ENCODE measurements around the gene CAMK1. TPM values are rescaled to one million over a fixed set of nuclear protein-coding genes. Genes with fewer than 3 reads are reported as not detected.

The CAMK1 gene
- total and polyA plus RNA-seq, 2 experiments from 2014 or later = 20.4 to 23.7 TPM

DNA sequence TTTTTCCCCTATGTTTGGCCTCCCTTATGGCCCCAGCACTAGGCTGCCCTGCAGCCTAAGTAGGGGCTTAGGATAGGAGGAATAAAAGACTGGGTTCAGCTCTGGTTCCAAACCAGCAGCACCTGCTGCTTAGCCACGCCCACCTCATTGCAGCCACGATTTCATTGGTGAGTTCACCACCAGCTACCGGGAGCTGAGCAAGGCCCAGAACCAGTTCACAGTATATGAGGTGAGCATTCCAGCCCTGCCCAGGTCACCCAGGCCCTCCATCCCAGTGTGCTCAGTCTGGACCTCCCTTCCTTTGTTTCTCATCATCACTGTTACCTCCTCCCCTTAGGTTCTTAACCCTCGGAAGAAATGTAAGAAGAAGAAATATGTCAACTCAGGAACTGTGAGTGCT, 54.6 kb downstream of the CAMK1 start:
- Histone ChIP-seq H3K36me3 (no peaks in the 10 kb centered on the region), H3K4me1 (ENCODE audit: low read depth) (no peaks in the 10 kb centered on the region), H3K27ac (no peak overlapping the region), H3K9me3 (ENCODE audit: low read depth) (no peaks in the 10 kb centered on the region), H3K4me3 (no peak overlapping the region), H3K27me3 (no peaks in the 10 kb centered on the region)
- DNase-seq (ENCODE audit: low read depth in 1 of 2, low spot score in 1 of 2) = no peak
- TF ChIP-seq, protein P1, sequence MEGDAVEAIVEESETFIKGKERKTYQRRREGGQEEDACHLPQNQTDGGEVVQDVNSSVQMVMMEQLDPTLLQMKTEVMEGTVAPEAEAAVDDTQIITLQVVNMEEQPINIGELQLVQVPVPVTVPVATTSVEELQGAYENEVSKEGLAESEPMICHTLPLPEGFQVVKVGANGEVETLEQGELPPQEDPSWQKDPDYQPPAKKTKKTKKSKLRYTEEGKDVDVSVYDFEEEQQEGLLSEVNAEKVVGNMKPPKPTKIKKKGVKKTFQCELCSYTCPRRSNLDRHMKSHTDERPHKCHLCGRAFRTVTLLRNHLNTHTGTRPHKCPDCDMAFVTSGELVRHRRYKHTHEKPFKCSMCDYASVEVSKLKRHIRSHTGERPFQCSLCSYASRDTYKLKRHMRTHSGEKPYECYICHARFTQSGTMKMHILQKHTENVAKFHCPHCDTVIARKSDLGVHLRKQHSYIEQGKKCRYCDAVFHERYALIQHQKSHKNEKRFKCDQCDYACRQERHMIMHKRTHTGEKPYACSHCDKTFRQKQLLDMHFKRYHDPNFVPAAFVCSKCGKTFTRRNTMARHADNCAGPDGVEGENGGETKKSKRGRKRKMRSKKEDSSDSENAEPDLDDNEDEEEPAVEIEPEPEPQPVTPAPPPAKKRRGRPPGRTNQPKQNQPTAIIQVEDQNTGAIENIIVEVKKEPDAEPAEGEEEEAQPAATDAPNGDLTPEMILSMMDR (IDR thresholded peaks at IDR 0.05; ENCODE audit: low read depth, low read length) = no peak

DNA sequence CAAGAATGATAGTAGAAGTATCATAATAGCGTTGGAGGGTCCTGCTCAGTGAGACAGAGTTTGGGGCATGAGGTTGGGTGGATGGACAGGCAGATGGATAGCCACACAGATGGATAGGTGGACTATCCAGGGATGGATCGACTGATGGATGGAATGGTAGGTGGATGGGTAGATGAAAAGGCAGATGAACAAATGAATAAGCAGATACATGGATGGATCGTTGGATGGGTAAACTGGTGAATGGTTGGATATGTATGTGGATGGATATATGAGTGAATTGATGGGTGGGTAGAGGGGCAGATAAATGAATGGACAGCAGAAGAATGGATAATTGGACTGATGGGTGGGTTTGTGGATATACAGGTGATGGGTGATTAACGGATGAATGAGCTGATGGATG, 56.6 kb downstream of the CAMK1 start:
- TF ChIP-seq, protein P1 (IDR thresholded peaks at IDR 0.05; ENCODE audit: low read depth, low read length) = no peak
- H3K27me3 ChIP-seq = no peaks in the 10 kb centered on the region
- H3K4me3 ChIP-seq = no peak overlapping the region
- no peak for DNase-seq (ENCODE audit: low read depth in 1 of 2, low spot score in 1 of 2)
- H3K36me3 ChIP-seq = no peaks in the 10 kb centered on the region
- H3K27ac ChIP-seq = no peak overlapping the region
- no peaks in the 10 kb centered on the region for H3K4me1 ChIP-seq (ENCODE audit: low read depth)
- no peaks in the 10 kb centered on the region for H3K9me3 ChIP-seq (ENCODE audit: low read depth)

DNA sequence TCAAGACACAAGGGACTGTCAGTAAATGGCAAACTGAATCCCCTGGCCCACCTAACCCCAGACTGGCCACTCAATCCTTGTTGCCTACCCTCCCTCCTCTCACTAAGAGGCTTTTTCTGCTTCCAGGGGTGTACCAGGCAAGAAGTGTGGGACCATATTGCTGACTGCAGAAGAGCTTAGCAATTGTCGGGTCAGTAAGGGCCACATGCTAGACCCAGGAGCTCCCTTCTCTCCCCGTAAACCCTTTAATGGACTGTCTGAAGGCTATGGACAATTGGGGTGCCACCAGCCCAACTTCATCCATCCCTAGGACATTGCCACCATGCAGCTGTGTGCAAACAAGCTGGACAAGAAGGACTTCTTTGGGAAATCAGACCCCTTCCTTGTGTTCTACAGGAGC, 57.3 kb downstream of the CAMK1 start:
- H3K27ac ChIP-seq = no peak overlapping the region
- no peaks in the 10 kb centered on the region for H3K27me3 ChIP-seq
- no peak for DNase-seq (ENCODE audit: low read depth in 1 of 2, low spot score in 1 of 2)
- H3K4me3 ChIP-seq = no peak overlapping the region
- no peaks in the 10 kb centered on the region for H3K36me3 ChIP-seq
- H3K9me3 ChIP-seq (ENCODE audit: low read depth) = no peaks in the 10 kb centered on the region
- TF ChIP-seq, protein P1 (IDR thresholded peaks at IDR 0.05; ENCODE audit: low read depth, low read length) = no peak
- H3K4me1 ChIP-seq (ENCODE audit: low read depth) = no peaks in the 10 kb centered on the region

DNA sequence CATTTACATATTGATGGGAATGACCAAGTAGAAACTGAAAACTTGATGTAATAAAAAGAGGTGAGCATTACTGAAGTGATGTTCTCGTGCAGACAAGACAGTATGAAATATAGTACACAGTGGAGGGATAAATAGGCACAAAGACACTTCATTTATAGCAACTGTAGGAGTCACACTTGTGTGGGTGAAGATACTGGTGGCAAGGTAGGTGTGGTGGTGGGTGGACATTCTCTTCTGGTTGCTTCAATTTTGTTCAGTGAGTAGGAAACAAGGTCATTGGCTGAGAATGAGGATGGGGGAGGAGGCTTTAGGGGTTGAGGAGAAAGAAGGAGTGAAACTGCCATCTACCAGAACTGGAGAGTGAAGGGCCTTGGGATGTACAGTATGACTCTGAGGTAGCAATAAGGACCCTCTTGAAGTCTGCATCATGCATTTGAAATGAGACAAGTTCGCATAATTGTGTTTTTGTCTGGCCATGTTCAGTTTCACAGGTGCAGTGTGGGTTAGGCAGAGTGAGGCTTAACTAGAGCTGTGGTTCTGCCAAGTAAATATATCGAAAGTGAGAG, 59.5 kb downstream of the CAMK1 start:
- Histone ChIP-seq H3K27ac (no peak overlapping the region), H3K9me3 (ENCODE audit: low read depth) (no peaks in the 10 kb centered on the region), H3K4me1 (ENCODE audit: low read depth) (no peaks in the 10 kb centered on the region), H3K36me3 (no peaks in the 10 kb centered on the region), H3K4me3 (no peak overlapping the region), H3K27me3 (no peaks in the 10 kb centered on the region)
- TF ChIP-seq, protein P1 (IDR thresholded peaks at IDR 0.05; ENCODE audit: low read depth, low read length) = no peak
- no peak for DNase-seq (ENCODE audit: low read depth in 1 of 2, low spot score in 1 of 2)

Other genes with a start within 250 kb of the CAMK1 start
- not detected in 2 replicates for gene LHFPL4, start 216.1 kb downstream of the CAMK1 start, total RNA-seq
- 0.14 and 0.24 TPM in 2 replicates for gene LHFPL4, start 216.1 kb downstream of the CAMK1 start, polyA plus RNA-seq
- gene MTMR14, start 120.4 kb downstream of the CAMK1 start, total RNA-seq = 19.2 and 28.7 TPM in 2 replicates
- 30.7 and 43.9 TPM in 2 replicates for gene MTMR14, start 120.4 kb downstream of the CAMK1 start, polyA plus RNA-seq
- gene CPNE9, start 66.1 kb downstream of the CAMK1 start, total RNA-seq = not detected in 2 replicates
- gene CPNE9, start 66.1 kb downstream of the CAMK1 start, polyA plus RNA-seq = 0.06 TPM in 1 of 2 replicates, not detected in the other
- gene BRPF1, start 38.2 kb downstream of the CAMK1 start, total RNA-seq = 15.7 and 17.3 TPM in 2 replicates
- 11.1 and 11.4 TPM in 2 replicates for gene BRPF1, start 38.2 kb downstream of the CAMK1 start, polyA plus RNA-seq
- 30.7 and 32.1 TPM in 2 replicates for gene OGG1, start 20.0 kb downstream of the CAMK1 start, total RNA-seq
- gene OGG1, start 20.0 kb downstream of the CAMK1 start, polyA plus RNA-seq = 34.5 and 45.9 TPM in 2 replicates
- gene TADA3, start 22.5 kb upstream of the CAMK1 start, total RNA-seq = 137 and 141 TPM in 2 replicates
- 91.3 and 97.2 TPM in 2 replicates for gene TADA3, start 22.5 kb upstream of the CAMK1 start, polyA plus RNA-seq
- gene ARPC4, start 23.1 kb upstream of the CAMK1 start, total RNA-seq = 114 and 136 TPM in 2 replicates
- gene ARPC4, start 23.1 kb upstream of the CAMK1 start, polyA plus RNA-seq = 111 and 138 TPM in 2 replicates
- gene TTLL3, start 40.3 kb upstream of the CAMK1 start, total RNA-seq = 20.1 and 59.6 TPM in 2 replicates
- 29.4 and 38.8 TPM in 2 replicates for gene TTLL3, start 40.3 kb upstream of the CAMK1 start, polyA plus RNA-seq
- 56.9 and 78.1 TPM in 2 replicates for gene RPUSD3, start 74.1 kb upstream of the CAMK1 start, total RNA-seq
- gene RPUSD3, start 74.1 kb upstream of the CAMK1 start, polyA plus RNA-seq = 122 and 124 TPM in 2 replicates
- not detected in 2 replicates for gene CIDEC, start 110.3 kb upstream of the CAMK1 start, total RNA-seq
- gene CIDEC, start 110.3 kb upstream of the CAMK1 start, polyA plus RNA-seq = 0.37 TPM in 1 of 2 replicates, not detected in the other
- 42.0 and 58.0 TPM in 2 replicates for gene JAGN1, start 120.7 kb upstream of the CAMK1 start, total RNA-seq
- 50.6 TPM in 2 replicates for gene JAGN1, start 120.7 kb upstream of the CAMK1 start, polyA plus RNA-seq
- gene IL17RE, start 132.9 kb upstream of the CAMK1 start, total RNA-seq = 1.3 and 3.7 TPM in 2 replicates
- 0.89 and 1.2 TPM in 2 replicates for gene IL17RE, start 132.9 kb upstream of the CAMK1 start, polyA plus RNA-seq
- gene IL17RC, start 147.2 kb upstream of the CAMK1 start, total RNA-seq = 33.7 and 49.2 TPM in 2 replicates
- gene IL17RC, start 147.2 kb upstream of the CAMK1 start, polyA plus RNA-seq = 59.8 and 61.2 TPM in 2 replicates
- 151 and 178 TPM in 2 replicates for gene CRELD1, start 163.9 kb upstream of the CAMK1 start, total RNA-seq
- gene CRELD1, start 163.9 kb upstream of the CAMK1 start, polyA plus RNA-seq = 179 and 225 TPM in 2 replicates
- gene PRRT3, start 182.5 kb upstream of the CAMK1 start, total RNA-seq = 9.8 and 11.0 TPM in 2 replicates
- gene PRRT3, start 182.5 kb upstream of the CAMK1 start, polyA plus RNA-seq = 13.6 TPM in 2 replicates
- gene EMC3, start 216.9 kb upstream of the CAMK1 start, total RNA-seq = 40.3 and 40.8 TPM in 2 replicates
- 98.5 and 102 TPM in 2 replicates for gene EMC3, start 216.9 kb upstream of the CAMK1 start, polyA plus RNA-seq

All from cardiac muscle cell (in vitro differentiated cells and primary cell).